Activated CD4-positive, CD25-positive, alpha-beta regulatory T cell treated with anti-CD3 and anti-CD28 coated beads, Interleukin-2, amount 50 U/mL, for 72 hours (primary cell): ENCODE measurements around the gene GRM7.

Experiments
- DNase-seq: peaks from one replicate; pipeline ENCODE4 v3.0.0; 2021

GRM7 gene

DNA sequence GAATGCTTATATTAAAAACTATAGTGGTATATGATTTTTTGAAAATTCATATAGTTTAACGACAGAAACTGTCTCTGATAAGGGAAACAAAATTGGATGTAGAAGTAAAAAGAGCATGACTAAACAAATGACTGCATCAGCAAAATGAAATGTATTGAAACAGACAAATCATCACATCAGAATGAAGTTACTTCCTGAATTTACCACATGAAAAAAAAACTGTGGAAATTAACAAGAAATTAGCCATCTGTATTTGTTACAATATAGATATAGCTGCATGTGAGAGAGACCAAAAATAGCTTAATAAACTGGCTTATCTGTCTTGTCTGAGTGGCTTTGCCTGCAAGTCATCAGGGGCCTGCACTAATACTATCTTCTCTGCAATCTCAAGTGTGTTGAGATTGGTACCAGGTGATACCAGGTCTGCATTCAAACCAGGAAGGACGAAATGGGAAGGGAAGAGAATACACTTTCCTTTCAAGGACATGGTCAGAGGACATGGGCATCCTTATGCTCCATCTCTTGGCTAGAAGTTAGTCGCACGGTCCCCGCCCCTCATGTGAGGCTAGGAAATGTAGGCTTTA lies 388.7 kb downstream of the GRM7 start:
- DNase-seq: no peak

DNA sequence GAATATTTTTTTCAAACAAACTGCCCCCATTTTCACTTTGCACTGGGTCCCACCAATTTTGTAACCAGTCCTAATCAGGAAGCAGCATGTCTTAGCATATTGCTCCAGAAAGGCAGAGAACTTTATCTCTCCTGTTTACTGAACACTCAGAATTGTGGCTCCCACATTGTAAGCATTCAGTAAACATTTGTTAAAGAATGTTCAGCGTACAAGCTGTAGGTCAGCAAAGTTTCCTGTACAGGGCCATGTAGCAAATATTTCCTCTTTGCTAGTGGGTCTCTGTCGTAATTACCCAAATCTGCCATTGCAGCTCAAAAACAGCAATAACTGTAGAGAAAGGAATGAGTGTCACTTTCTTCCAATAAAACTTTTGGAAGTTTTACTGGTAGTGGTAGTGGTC lies 393.3 kb downstream of the GRM7 start:
- no peak for DNase-seq

DNA sequence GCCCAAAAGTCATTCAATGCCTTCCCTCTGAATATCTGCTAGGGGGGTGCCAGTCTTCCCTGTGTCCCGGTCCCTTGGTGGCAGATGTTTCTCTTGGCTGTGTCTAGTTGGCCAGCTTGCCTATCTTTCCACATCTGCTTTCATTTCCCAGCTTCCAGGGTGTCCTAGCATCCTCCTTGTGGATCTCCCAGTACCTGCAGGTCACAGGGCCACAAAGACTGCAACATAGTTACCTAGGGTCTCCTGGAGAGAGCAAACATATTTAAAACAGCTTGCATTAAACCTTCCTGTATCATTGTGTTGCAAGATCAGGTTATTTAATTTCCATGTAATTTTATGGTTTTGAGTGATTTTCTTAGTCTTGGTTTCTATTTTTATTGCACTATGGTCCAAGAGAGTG lies 400.1 kb downstream of the GRM7 start:
- DNase-seq: no peak

DNA sequence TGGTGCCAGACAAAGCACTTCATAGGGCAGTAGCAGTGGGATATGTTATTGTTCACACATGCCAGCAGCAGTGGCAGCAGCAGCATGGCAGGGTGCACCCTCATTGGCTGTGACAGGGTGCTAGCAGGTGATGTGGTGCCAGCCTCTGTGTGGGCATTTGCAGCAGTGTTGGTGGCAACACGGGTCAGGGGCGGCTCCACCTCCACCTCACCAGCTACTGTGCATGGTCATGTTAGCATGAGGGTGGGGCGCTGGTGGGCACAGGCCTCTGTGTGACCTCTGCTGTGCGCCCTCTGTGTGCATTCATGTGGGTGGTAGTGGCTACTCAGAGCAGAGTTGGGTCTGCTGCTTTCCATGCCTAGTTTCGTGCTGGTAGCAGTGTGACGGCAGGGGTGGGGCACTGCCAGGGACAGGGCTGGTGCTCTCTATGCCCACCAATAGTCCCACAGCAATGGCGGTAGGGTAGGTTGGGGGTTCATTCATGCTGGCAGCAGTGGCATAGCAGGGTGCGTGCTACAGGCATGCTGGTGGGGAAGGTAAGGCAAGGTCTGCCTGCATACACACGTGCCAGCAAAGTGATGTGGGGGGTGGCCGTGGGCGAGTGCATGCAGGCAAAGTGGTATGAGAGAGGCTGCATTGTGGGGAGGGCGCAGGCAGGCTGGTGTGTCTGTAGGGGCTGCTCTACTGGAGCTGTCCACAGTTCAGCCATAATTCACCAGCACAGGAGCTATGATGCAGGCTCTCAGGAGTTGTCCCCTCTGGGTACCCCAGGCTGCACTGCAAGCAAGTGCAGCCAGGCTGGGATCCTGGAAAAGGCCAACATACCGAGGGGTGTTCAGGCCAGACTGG lies 402.7 kb downstream of the GRM7 start:
- DNase-seq: no peak

DNA sequence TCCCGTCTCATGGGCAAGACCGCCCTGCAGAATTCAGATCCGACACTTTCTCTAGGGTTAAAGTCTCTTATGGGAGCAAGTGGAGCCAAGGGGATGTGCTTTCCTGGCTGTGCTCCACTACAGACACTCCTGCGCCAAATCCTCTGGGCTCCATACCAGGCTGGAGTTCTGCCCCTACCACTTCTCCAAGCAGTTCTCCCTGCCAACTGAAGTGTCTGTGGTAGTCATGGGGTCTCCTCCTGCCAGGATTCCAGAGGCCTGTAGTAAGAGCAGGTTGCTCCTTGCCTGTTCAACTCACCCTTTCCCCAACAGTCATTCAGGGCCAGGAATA lies 403.2 kb downstream of the GRM7 start:
- no peak for DNase-seq

DNA sequence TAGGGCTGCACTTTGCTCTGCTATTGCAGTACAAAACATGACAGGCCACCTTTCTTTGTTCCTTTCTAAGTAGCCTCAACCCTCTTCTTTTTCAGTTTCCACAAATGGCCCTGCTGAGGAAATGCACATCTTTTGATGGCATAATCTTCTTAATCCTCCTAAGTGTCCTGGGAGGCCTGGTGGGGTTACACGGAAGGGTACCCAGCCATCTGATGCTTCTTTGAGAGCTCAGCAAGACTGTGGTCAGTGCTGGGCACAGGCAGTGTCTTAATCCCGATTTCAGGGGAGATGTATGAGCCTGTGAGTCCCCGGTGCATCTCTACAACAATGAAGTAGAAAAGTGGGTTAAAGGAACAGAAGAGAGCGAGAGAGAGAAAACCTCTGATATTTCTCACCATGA lies 404.8 kb downstream of the GRM7 start:
- no peak for DNase-seq

DNA sequence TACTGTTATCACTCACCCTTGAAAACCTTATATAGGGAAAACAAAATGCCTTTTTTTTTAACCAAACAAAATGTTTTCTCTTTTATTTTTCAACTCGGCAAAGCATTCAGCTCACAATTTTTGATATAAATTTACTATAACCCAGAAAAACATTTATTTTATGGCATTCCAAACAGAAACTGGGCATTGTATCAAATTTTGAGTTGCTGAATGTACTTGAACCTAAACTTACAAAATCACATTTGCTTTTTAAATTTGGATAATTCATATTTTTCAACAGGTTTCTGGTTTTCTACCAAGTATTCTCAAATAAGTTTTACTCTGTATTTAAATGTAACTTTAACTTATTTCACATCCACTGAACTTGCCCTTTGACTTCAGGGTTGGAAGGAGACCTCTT lies 405.6 kb downstream of the GRM7 start:
- no peak for DNase-seq

DNA sequence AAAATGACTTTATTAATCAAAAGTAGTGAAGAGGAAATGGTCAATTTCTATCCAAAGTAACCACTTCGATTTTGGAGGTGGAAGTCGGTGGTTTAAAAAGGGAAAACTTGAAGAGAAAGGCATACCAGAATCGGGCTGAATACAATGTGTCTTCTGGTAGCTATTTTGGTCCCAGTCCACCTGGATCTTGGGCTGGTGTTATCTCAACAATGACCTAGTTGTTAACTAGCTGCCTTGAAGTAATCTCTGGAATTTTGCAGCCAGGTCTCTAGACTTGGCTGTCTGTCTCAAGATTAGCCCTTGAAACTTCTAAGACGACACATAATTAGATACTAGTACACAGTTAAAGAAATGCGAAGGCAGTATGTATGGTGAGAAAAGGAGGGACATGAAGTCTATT lies 409.8 kb downstream of the GRM7 start:
- no peak for DNase-seq

DNA sequence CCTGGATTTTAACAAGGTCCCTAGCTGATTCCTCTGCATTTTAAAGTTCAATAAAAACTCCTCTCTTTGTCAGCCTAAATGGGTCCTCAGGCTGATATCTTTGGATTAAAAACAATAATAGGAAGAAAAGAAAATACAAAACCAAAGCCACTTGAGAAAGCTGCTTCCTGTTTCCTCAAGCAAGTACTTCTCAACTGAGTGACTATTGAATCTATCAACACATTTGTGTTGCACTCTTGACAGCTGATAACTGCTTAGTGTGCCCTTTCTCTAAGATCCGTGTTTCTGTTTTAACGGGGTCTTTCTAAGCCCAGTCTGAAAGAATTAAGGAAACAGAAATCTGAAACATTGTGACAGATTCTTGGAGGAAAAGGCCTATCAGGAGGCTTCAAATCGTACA lies 410.7 kb downstream of the GRM7 start:
- DNase-seq: no peak

DNA sequence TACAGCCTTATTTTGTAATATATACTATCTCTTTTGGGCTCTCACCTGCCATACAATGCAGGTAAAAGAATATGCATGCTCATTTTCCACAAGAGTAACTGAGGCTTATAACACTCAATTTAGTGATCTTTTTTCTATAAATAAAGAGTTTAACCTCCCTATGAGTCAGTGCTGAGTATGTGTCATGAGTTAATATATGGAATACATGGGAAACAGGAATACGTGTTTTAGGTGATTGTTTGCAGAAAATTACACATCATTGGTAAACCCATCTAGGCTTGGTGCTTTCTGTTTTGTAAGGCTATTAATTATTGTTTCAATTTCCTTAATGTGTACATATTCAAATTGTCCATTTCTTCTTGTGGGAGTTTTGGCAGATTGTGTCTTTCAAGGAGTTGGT lies 411.3 kb downstream of the GRM7 start:
- DNase-seq: no peak

DNA sequence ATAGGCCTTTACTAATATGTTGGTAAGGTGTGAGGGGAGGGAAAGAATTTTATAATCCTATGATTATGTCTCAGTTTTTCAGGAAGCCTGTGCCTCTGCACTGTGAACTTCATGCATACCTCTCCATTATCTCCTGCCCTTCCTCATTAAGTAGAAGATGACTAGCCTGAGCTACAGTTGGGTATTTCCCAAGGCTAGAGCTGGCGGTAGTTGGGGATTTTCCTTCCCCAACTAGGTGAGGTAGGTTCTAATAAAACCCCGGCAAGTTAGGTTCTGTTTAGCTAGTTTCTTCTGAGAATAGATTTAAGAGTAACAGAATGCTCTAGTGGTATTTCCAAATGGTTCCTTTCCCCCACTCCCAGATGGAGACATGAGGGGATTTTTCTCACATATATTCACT lies 414.5 kb downstream of the GRM7 start:
- no peak for DNase-seq

DNA sequence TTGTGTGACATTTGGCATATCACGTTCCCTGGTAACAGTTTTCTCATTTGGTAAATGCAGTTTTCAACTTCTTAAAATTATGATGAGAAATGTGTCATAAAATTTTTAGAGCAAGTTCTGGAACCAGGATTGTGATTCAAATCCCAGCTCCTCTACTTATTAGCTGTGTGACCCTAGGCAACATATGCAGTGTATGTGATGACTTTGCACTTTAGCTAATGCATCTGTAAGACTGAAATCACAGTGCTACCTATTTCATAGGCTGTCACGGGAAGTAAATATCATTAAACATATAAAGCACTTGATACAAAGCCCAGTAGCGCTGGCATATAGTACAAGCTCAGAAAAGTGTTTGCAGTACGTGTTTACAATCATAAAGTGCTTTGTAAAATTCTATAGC lies 419.4 kb downstream of the GRM7 start:
- DNase-seq: no peak

DNA sequence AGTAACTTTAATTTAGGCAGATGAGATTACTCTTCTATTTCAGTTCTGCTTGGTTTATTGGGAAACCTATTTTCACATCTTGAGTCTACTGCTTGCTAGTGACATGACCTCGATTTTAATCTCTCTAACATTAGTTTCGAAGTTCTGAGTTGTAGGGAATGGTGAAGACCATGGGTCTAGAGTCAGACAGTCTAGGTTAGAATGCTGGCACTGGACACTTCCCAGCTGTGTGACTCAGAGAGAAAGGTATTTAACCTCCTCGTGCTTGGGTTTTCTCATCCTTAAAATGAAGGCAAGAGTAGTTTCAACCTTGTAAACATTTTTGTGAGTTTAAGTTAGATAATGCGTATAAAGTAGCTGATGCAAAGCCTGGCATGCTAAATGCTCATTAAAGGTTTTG lies 422.1 kb downstream of the GRM7 start:
- no peak for DNase-seq

DNA sequence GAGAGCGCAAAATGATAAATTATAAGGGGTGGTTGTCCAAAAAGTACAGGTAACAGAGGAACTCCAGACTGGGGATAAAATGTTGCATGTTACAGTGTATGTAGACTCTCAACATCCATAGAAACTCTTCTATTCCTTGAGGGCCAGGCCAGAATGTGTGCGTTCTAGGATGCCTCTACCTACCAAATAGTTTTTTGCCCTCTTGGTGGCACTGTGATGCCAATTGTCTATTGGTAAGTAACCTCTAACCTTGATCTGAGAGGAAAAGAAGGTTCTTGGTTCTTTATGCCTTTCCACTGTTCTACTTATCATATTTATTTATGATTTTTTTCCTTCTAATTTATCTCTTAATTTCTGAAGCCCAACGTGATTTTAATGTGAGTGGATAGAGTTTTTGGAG lies 424.6 kb downstream of the GRM7 start:
- DNase-seq: no peak

DNA sequence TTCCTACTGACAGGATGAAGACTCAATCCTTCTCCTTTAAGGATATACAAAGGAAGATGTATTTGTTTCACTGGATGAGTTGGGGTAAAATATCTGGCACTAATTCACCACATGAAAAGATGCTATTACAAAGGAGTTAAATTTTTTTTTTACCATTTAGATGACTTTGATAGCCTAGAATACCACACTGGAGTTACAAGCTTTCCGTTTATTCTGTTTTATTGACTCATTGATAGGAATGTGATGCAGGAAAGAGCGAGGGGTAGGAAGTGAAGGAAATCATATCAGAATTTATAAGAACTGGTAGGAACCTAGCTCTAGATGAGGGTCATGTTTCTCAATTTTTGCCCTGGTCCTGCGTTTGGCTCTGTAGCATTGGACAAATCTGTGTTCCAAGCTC lies 427.2 kb downstream of the GRM7 start:
- DNase-seq: no peak

DNA sequence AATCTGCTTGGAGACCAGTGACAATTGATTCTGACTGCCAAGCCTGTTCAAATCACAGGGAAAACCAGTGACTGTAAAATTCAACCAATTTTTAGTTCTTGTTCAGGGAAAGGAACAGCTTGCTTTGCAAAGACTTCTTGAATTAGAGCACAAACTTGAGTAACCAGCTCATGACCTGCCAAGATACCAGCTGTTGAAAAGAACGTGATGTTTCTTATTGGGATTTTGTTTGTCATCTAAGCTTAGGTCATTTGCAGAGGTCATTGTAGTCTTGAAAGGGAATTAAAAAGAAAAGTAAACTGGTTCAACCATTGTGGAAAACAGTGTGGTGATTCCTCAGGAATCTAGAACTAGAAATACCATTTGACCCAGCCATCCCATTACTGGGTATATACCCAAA lies 428.2 kb downstream of the GRM7 start:
- DNase-seq: no peak

DNA sequence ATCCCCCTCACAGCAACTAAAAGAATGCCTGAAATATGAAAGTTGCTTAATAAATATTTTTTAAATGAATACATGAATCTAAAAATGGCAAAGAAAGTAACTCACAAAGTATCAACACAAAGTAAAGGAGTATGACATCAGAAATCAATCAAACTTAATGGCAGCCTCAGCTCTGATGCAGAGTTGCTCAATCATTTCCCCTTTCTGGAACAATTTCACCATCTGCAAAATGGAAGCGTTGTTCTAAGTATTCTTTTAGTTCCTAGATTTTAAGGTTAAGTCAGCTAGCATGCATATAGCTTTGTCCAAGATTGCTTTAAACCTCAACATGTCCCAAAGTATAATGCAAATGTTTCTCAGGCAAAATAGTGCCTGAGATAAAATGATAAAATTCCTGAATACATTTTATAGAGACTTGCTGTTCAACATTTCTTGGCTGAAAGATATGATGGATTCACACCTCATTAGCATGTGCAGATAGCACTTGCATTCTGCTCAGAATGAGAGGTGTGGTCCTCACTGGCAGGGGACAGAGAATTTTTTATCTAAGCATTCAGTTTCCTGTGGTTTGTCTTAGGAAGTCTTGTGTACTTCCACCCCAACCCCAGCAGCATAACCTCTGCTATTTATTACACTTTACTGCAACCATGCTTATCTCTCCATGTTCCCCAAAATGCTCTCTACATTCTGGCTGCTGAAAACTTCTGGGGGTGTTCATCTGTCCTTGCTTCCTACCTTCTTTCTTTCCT lies 429.3 kb downstream of the GRM7 start:
- no peak for DNase-seq

DNA sequence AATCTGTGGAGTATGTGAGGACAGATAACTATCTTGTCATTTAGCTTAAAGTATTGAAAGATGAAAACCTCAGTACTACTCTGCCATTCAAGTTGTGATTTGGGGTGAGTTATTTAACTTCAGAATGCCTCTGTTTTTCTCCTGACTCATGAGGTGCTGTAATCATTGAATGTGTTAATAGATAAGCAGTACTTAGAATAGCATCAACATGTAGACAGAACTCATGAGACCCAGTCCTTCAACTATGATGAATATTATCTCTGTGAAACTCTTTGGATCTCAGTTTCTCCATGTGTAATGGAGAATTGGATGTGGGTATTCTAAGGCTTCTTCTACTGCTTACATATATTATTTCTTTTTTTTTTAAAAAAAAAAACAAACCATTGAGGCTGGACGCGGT lies 431.4 kb downstream of the GRM7 start:
- DNase-seq: no peak

DNA sequence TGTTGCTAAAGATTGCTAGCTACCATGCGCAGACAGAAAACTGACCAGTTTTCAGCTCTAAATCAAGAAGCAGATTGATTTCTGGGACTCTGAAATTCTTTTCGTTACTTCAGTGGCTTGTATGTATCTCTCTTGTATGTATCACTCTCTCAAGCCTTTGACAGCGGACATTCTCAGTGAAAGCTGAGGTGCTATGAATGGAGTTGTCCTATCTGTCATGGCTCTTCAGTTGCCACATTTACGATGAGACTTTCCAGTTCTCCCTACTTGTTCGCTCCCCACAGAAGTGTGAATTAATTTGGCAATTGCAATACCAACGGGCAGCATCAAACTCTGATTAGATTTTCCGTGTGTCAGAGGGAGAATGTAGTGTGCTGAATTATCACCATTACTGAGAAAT lies 432.4 kb downstream of the GRM7 start:
- no peak for DNase-seq

DNA sequence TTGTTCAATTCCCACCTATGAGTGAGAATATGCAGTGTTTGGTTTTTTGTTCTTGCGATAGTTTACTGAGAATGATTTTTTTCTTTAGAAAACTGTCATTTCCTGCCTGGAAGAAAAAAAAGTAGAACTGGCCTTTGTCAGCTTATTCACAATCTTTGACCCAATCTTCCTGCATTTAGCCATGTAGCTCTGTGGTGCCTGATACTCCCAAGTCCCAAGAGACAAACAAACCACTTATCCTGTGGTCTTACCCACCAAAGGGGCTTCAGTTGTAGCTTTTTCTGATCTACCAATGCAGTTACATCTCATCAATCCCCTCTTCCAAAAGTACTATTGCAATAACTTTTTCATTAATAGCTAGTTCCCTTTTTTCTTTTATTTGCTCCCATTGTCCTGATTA lies 444.6 kb downstream of the GRM7 start:
- DNase-seq: no peak

DNA sequence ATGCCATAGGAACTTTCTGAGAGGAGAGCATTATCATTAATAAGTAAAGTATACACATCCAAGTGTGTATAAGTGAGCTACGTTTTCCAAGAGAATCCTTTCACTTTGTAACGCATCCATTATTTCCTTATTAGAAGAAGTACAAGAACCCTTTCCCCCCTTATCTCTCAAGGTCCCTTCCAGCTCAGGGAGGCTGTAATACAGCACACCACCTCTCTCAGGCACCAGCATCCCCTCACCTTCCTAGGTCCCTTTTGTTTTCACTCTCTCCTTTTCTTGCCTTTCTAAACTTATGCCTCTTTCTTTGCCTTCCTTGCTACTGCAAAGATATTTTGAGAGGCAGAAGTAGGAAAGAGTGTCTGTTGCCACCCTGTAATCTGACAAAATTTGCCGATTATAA lies 446.0 kb downstream of the GRM7 start:
- no peak for DNase-seq

DNA sequence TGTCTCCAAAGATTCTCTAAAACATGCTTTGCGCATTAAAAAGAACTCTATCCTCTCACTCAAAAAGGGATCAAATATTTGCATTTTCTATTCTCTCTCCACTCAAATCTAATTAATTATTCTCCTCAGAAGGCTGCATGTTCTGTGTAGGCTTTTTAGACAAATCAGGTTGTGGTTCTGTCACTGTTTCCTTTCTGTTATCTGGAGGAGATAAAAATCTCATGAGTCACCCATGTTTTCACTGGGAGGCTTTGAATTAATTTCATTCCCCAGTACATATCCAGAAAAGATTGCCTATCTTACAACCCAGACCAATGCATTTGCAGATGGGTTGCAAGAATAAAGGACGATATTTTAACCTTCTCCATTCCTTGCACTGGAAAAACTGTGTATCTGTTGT lies 446.5 kb downstream of the GRM7 start:
- no peak for DNase-seq

DNA sequence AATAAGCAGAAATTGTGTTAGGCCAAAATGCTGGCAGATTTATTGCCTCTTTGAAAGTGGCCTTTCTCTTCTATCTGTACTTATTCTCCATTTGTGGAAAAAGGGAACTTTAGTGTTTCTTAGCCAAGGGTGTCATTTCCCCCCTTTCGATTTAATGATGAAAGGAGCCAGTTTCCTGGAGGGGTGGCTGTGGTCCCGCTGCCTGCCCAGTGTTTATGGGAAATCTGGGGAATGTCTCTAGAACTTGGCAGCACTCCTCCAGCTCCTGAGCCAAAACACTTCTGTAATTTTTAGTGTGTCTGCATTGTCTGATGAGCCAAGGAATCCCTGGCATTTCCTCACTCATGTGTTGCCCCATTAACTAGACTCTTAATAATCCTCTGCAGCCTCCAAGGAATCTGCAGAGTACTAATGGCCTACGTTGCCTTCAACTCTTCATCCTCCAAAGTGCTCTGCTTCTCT lies 448.8 kb downstream of the GRM7 start:
- DNase-seq: no peak

DNA sequence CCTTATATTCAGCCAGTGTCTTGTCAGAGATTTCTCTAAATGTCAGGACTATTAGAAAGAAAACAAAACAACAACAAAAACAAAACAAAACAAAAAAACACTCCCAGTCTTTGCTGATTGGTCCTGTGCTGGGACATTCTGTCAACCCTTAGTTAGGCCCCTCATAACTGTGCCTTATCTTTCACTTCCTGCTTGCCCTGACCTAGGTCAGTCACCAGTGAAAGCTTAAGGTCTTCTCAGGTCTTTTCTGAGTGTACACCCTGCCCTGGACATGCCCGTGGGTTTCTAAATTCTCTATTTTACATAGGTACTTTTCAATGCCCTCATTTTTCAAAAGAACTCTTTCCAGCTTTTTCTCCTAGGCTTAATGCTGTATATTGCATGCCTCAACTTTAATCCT lies 454.1 kb downstream of the GRM7 start:
- no peak for DNase-seq
